ENCODE measurements around the gene PCSK7.

DNA sequence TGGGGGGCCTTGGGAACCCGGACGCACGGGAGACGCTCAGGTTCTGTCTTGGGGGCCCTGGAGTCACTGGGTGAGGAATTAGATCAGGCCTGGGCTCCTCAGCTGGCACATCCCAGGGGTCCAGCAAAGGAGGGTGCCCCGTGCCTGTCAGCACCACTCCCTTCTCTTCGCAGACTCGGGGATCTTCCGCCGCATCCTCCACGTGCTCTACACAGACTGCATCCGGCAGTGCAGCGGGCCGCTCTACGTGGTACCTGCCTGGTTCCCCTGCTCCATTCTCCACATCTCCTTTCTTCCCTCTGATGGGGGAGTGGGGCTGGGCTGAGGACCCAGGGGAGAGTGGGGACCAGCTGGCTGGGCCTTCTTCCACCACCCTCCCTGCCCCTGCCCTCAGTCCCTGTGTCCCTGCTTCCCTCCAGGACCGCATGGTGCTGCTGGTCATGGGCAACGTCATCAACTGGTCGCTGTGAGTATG is 39.4 kb downstream of the PCSK7 start:
- TF ChIP-seq, protein P1, sequence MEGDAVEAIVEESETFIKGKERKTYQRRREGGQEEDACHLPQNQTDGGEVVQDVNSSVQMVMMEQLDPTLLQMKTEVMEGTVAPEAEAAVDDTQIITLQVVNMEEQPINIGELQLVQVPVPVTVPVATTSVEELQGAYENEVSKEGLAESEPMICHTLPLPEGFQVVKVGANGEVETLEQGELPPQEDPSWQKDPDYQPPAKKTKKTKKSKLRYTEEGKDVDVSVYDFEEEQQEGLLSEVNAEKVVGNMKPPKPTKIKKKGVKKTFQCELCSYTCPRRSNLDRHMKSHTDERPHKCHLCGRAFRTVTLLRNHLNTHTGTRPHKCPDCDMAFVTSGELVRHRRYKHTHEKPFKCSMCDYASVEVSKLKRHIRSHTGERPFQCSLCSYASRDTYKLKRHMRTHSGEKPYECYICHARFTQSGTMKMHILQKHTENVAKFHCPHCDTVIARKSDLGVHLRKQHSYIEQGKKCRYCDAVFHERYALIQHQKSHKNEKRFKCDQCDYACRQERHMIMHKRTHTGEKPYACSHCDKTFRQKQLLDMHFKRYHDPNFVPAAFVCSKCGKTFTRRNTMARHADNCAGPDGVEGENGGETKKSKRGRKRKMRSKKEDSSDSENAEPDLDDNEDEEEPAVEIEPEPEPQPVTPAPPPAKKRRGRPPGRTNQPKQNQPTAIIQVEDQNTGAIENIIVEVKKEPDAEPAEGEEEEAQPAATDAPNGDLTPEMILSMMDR (IDR thresholded peaks at IDR 0.05): no peak
- no peak for TF ChIP-seq POLR2AphosphoS5 (IDR thresholded peaks at IDR 0.05)
- no peak for TF ChIP-seq POLR2A (IDR thresholded peaks at IDR 0.05)
